H1 (cell line): ENCODE results near the gene KCND3. TPM values are rescaled to one million over a fixed set of nuclear protein-coding genes. Genes with fewer than 3 reads are reported as not detected.

Source experiments
- CTCF ChIA-PET: fragments of 300-600 bp; sonication (Branson Sonifier 250); formaldehyde crosslinking; loops from one replicate; lab custom pipeline; 2021; ENCODE audit not compliant: partially characterized antibody; lab: Charles Lee
- POLR2A ChIA-PET: fragments of 300-600 bp; sonication (Branson Sonifier 250); formaldehyde crosslinking; loops from one replicate; lab custom pipeline; 2021; ENCODE audit warnings: inconsistent platforms; ENCODE audit not compliant: partially characterized antibody; lab: Charles Lee
- DNase-seq, 2 experiments: peaks; one replicate each; pipeline versions ENCODE4 v3.0.0 to v3.0.0-alpha.2; 2010 to 2022; ENCODE audit warnings: low spot score in 2 of 2, low read depth in 1 of 2, mixed read lengths in 1 of 2
- FAIRE-seq: peaks from 2 replicates; lab custom pipeline; 2011; peaks lifted over from hg19 to GRCh38; lab: Jason Lieb, UNC
- H2AFZ ChIP-seq: 2 replicates; pipeline ENCODE4 v1.8.1; 2012; ENCODE audit warnings: low read length, inconsistent platforms
- H2AK5ac ChIP-seq: 2 replicates; pipeline ENCODE4 v1.6.1; 2013; ENCODE audit warnings: low read depth, low read length
- H2BK120ac ChIP-seq: replicated peaks from 2 replicates; pipeline ENCODE3; 2013; ENCODE audit warnings: low read depth, low read length, inconsistent platforms
- H2BK12ac ChIP-seq: 2 replicates; pipeline ENCODE4 v1.6.1; 2013; ENCODE audit warnings: low read depth, low read length
- H2BK15ac ChIP-seq: 2 replicates; pipeline ENCODE4 v1.6.1; 2013; ENCODE audit warnings: low read length
- H2BK20ac ChIP-seq: 2 replicates; pipeline ENCODE4 v1.6.1; 2013; ENCODE audit warnings: low read length
- H2BK5ac ChIP-seq: 2 replicates; pipeline ENCODE4 v1.6.1; 2013; ENCODE audit warnings: low read depth, low read length
- H3K14ac ChIP-seq: 2 replicates; pipeline ENCODE4 v1.6.1; 2013; ENCODE audit warnings: inconsistent platforms; ENCODE audit not compliant: insufficient read length
- H3K18ac ChIP-seq: 2 replicates; pipeline ENCODE4 v1.6.1; 2013; ENCODE audit warnings: low read length; ENCODE audit errors: extremely low read depth
- H3K23ac ChIP-seq: 2 replicates; pipeline ENCODE4 v1.6.1; 2013; ENCODE audit warnings: inconsistent platforms; ENCODE audit not compliant: insufficient read length
- H3K23me2 ChIP-seq: 2 replicates; pipeline ENCODE4 v1.6.1; 2013; ENCODE audit warnings: low read depth, low read length
- H3K27ac ChIP-seq: 2 replicates; pipeline ENCODE4 v1.6.1; 2011; ENCODE audit warnings: low read depth, low read length, inconsistent platforms
- H3K27me3 ChIP-seq, 4 experiments: replicated peaks in 1 of 4; 1 replicate in 1 of 4; 2 replicates in 3 of 4; pipeline versions ENCODE4 v1.6.1 to v1.8.1; 2011 to 2013; ENCODE audit warnings: low read length in 3 of 4, mild to moderate bottlenecking in 3 of 4, inconsistent platforms in 2 of 4, mixed read lengths in 2 of 4, moderate library complexity in 1 of 4; ENCODE audit not compliant: control insufficient read depth in 3 of 4, insufficient read depth in 3 of 4; ENCODE audit errors: extremely low read depth in 1 of 4
- H3K36me3 ChIP-seq, 4 experiments: 2 replicates each; pipeline versions ENCODE4 v1.6.1 to v1.8.1; 2011 to 2013; ENCODE audit warnings: mild to moderate bottlenecking in 4 of 4, low read length in 3 of 4, moderate library complexity in 2 of 4, control low read depth in 1 of 4, inconsistent platforms in 1 of 4; ENCODE audit not compliant: insufficient read depth in 4 of 4, control insufficient read depth in 2 of 4
- H3K4ac ChIP-seq: replicated peaks from 2 replicates; pipeline ENCODE3; 2013; ENCODE audit warnings: low read length, low read depth, mixed read lengths, inconsistent platforms; ENCODE audit not compliant: insufficient read length
- H3K4me1 ChIP-seq, 4 experiments: replicated peaks in 1 of 4; 1 replicate in 1 of 4; 2 replicates in 3 of 4; pipeline versions ENCODE4 v1.6.1 to v1.8.1; 2011 to 2013; ENCODE audit warnings: low read length in 3 of 4, inconsistent platforms in 2 of 4, mixed read lengths in 1 of 4; ENCODE audit not compliant: insufficient read depth in 4 of 4, control insufficient read depth in 3 of 4
- H3K4me2 ChIP-seq, 2 experiments: 2 replicates each; pipeline versions ENCODE4 v1.6.1 to v1.8.1; 2011 to 2013; ENCODE audit warnings: low read depth in 2 of 2, low read length in 2 of 2, control low read depth in 1 of 2, inconsistent platforms in 1 of 2, mild to moderate bottlenecking in 1 of 2; ENCODE audit not compliant: insufficient read depth in 1 of 2
- H3K4me3 ChIP-seq, 4 experiments: fragments of 200-600, 300-600 bp in 1 of 4; sonication (generic), shearing (Covaris generic), sonication (Bioruptor Twin) in 1 of 4; 2 replicates each; pipeline versions ENCODE4 v1.5.1 to v1.8.1; 2011 to 2016; ENCODE audit warnings: low read length in 4 of 4, low read depth in 3 of 4, control low read depth in 2 of 4, inconsistent platforms in 2 of 4, mild to moderate bottlenecking in 2 of 4, mixed read lengths in 1 of 4, moderate library complexity in 1 of 4; ENCODE audit not compliant: insufficient read depth in 2 of 4; ENCODE audit errors: extremely low read depth in 1 of 4
- H3K56ac ChIP-seq: replicated peaks from 2 replicates; pipeline ENCODE3; 2013; ENCODE audit warnings: low read depth, mild to moderate bottlenecking, mixed read lengths, low read length, inconsistent platforms; ENCODE audit not compliant: insufficient read length
- H3K79me1 ChIP-seq: 2 replicates; pipeline ENCODE4 v1.6.1; 2013; ENCODE audit warnings: low read depth, low read length, control low read depth
- H3K79me2 ChIP-seq, 2 experiments: 2 replicates each; pipeline versions ENCODE4 v1.6.1 to v1.8.1; 2012 to 2013; ENCODE audit warnings: low read length in 2 of 2, mild to moderate bottlenecking in 2 of 2, inconsistent platforms in 1 of 2; ENCODE audit not compliant: insufficient read depth in 2 of 2, control insufficient read depth in 1 of 2
- H3K9ac ChIP-seq, 4 experiments: replicated peaks in 1 of 4; 1 replicate in 1 of 4; 2 replicates in 3 of 4; pipeline versions ENCODE4 v1.6.1 to v1.8.1; 2011 to 2013; ENCODE audit warnings: low read depth in 3 of 4, low read length in 3 of 4, control low read depth in 2 of 4, mild to moderate bottlenecking in 2 of 4, moderate library complexity in 2 of 4, inconsistent platforms in 1 of 4; ENCODE audit errors: extremely low read depth in 1 of 4
- H3K9me3 ChIP-seq, 2 experiments: 2 replicates each; pipeline versions ENCODE4 v1.6.1 to v1.8.1; 2012 to 2013; ENCODE audit warnings: mild to moderate bottlenecking in 2 of 2, moderate library complexity in 2 of 2, control low read depth in 1 of 2, inconsistent platforms in 1 of 2, low read depth in 1 of 2, low read length in 1 of 2, mixed read lengths in 1 of 2; ENCODE audit not compliant: insufficient read depth in 2 of 2
- H4K20me1 ChIP-seq, 2 experiments: replicated peaks in 1 of 2; 2 replicates each; pipeline versions ENCODE3 to v1.8.1; 2011 to 2013; ENCODE audit warnings: inconsistent platforms in 2 of 2, low read length in 2 of 2, mild to moderate bottlenecking in 1 of 2; ENCODE audit not compliant: insufficient read depth in 2 of 2, control insufficient read depth in 1 of 2
- H4K5ac ChIP-seq: 2 replicates; pipeline ENCODE4 v1.6.1; 2013; ENCODE audit warnings: low read length, low read depth, mixed read lengths, inconsistent platforms; ENCODE audit not compliant: insufficient read length
- H4K8ac ChIP-seq: 2 replicates; pipeline ENCODE4 v1.8.0; 2013; ENCODE audit warnings: mild to moderate bottlenecking, moderate library complexity, low read length, inconsistent platforms; ENCODE audit not compliant: insufficient read depth; ENCODE audit errors: extremely low read depth
- H4K91ac ChIP-seq: replicated peaks from 2 replicates; pipeline ENCODE3; 2013; ENCODE audit warnings: low read length, mixed read lengths, inconsistent platforms; ENCODE audit not compliant: insufficient read length
- CHD2 ChIP-seq: IDR thresholded peaks from 2 replicates; pipeline ENCODE4 v1.6.1; 2012; ENCODE audit warnings: low read length, improper control_type of control experiment
- E2F6 ChIP-seq: IDR thresholded peaks from 2 replicates; pipeline ENCODE4 v1.6.1; 2012; ENCODE audit warnings: inconsistent platforms
- SP4 ChIP-seq: IDR thresholded peaks from 2 replicates; pipeline ENCODE4 v1.6.1; 2012; ENCODE audit warnings: low read length, inconsistent platforms
- TAF7 ChIP-seq: optimal IDR thresholded peaks from 2 replicates; pipeline ENCODE3; 2011; ENCODE audit warnings: low read depth, mild to moderate bottlenecking, inconsistent platforms, low read length, moderate library complexity, borderline replicate concordance
- WGBS, 2 experiments: shearing (Covaris generic) in 1 of 2; methylation state at CpG; one replicate each; pipeline versions ENCODE4 v1.1.6 to v1.1.7; 2013 to 2015; ENCODE audit warnings: low lambda C conversion rate in 2 of 2, mixed read lengths in 2 of 2, inconsistent platforms in 1 of 2, low coverage in 1 of 2, missing lambda C conversion rate in 1 of 2; ENCODE audit not compliant: insufficient replicate concordance in 2 of 2, insufficient coverage in 1 of 2, insufficient read length in 1 of 2; ENCODE audit errors: extremely low coverage in 1 of 2, missing lambda C conversion rate in 1 of 2; 5-methylcytosine and 5-hydroxymethylcytosine counted together
- polyA plus RNA-seq, 7 experiments: library from polyadenylated mRNA; depleted of rRNA in 3 of 7; stranded (reverse) in 5 of 7; unstranded in 2 of 7; fragments of >200 nt in 5 of 7; fragments of 200-250 nt in 2 of 7; gene quantifications; 1 replicate in 5 of 7; 2 replicates in 1 of 7; 4 replicates in 1 of 7; pipeline versions ENCODE4 v1.2.1 to v1.2.3, GENCODE V29; 2011 to 2013; ENCODE audit warnings: missing spikeins in 2 of 7, mixed read lengths in 2 of 7
- total RNA-seq: library from RNA; stranded (reverse); fragmentation: NEBNext Ultra II Directional; extraction: Animal tissue kit (Norgen Biotek cat#: 25700); gene quantifications from 2 replicates; pipeline ENCODE4 v1.2.1, GENCODE V29; 2021

Gene KCND3
- total and polyA plus RNA-seq, 2 of the 8 experiments (the other 6 are each of a cell fraction or from before 2014, with no cell fraction given), result 0.14 to 0.48 TPM

GRCh38 chr1:111733183-111733991 lies 256.1 kb downstream of the KCND3 start:
- Histone ChIP-seq H2AFZ (no peak overlapping the region), H3K27me3 (no peaks in the 10 kb centered on the region; a peak in 1 of 7 replicates), H2BK15ac (no peak overlapping the region), H3K14ac (no peak overlapping the region), H3K79me1 (peaks cover 17% of the 10 kb centered on the region), H3K9me3 (no peaks in the 10 kb centered on the region), H3K27ac (no peak overlapping the region), H4K91ac (no peak overlapping the region), H3K18ac (no peak overlapping the region), H3K4me2 (no peak overlapping the region), H4K8ac (no peak overlapping the region), H2BK20ac (no peak overlapping the region), H3K56ac (no peak overlapping the region), H3K9ac (no peak overlapping the region), H3K4me1 (peaks cover 19 to 36% (median 28%) of the 10 kb centered on the region in 4 experiments), H3K4me3 (no peak overlapping the region), H3K79me2 (peaks cover 0 to 62% of the 10 kb centered on the region in 2 experiments; a peak in 3 of 4 replicates), H2BK12ac (no peak overlapping the region), H3K23me2 (peaks cover 6% of the 10 kb centered on the region; the same call in 1 of the 2 replicates), H2BK120ac (no peak overlapping the region), H2BK5ac (no peak overlapping the region), H4K20me1 (peaks cover 3 to 10% of the 10 kb centered on the region in 2 experiments), H3K23ac (no peak overlapping the region), H4K5ac (no peak overlapping the region), H3K36me3 (peaks cover 0 to 3% (median 1%) of the 10 kb centered on the region in 4 experiments; a peak in 3 of 8 replicates), H3K4ac (no peak overlapping the region), H2AK5ac (no peak overlapping the region)
- no peak for FAIRE-seq
- TF ChIP-seq TAF7, result no peak
- TF ChIP-seq SP4, result no peak
- TF ChIP-seq E2F6, result no peak
- TF ChIP-seq CHD2, result no peak
- WGBS, 2 experiments, result 95% methylated on average over 9 of the region's 9 CpGs; no CpG with 5 or more reads in 1 of the 2 experiments
- peak in 1 of 2 experiments; percentile 29 for DNase-seq
- ChIA-PET CTCF (interaction anchor here (0.7 to 42.0 kb wide), 5 partner anchors 4 to 253 kb away, joined by 3 to 1070 read pairs (median 3); partner anchors contain the start of genes DDX20 and INKA2), POLR2A (interaction anchor here (19.0 kb wide), 1 partner anchor 12 kb away, joined by 343 read pairs; no protein-coding TSS in a partner anchor)
